ENCODE data around the gene SMIM10L2A.
"Not testable (repeated sequence)": the region's sequence is repeated elsewhere in the genome, so short reads cannot be mapped to it uniquely, and the experiment has no call there.

SMIM10L2A gene

DNA sequence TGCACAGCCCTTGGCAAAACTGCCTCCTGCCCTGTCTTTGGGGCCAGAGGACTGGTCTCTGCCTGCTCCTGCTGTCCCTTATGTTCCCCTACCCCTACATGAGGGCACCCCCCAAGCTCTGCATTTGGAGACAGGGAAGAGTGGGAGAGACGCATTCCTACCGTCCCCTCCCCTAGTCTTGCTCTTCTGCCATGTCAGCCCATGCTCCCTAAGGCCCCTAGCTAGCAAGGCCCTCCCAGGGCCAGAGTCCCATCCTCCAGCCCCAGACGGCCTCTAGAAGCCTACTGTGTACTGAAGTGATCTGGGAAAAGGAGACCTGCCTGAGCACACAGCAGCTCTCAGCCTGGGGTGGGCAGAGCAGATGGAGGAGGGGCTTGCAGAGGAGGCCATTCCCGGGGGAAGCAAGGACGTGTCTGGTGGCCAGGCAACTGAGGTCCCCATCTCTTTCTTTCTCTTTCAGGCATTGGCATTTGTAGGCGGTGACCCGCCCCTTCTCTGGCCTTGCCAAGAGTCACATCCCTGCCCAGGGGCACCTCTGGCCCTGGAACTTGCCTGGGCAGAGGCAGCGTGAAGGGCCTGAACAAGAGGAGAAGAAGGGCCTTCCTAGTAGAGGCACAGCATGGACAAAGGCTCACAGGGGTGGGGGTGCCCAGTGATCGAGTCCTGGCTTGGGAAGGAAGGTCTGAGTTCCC is 1.6 kb downstream of the SMIM10L2A start:
- not testable (repeated sequence) for DNase-seq

DNA sequence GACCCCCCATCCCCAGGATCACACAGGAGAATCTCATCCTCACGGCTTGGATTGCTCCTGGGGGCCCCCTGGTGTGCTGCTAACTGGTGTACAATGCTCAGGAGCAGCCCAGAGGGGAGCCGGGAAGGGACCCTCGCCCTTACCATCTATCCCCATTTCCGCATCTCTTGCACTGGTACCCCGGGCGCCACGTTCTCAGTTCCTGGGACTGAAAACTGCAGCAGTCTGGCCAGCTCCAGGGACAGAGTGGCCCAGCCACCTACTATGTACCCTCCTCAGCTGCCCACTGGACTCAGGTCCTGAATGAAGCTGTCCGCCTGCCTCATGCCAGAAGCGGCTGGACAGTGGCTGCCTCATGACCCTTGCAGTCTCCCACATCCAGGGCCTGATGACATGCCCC is 2.7 kb downstream of the SMIM10L2A start:
- DNase-seq, result no peak

DNA sequence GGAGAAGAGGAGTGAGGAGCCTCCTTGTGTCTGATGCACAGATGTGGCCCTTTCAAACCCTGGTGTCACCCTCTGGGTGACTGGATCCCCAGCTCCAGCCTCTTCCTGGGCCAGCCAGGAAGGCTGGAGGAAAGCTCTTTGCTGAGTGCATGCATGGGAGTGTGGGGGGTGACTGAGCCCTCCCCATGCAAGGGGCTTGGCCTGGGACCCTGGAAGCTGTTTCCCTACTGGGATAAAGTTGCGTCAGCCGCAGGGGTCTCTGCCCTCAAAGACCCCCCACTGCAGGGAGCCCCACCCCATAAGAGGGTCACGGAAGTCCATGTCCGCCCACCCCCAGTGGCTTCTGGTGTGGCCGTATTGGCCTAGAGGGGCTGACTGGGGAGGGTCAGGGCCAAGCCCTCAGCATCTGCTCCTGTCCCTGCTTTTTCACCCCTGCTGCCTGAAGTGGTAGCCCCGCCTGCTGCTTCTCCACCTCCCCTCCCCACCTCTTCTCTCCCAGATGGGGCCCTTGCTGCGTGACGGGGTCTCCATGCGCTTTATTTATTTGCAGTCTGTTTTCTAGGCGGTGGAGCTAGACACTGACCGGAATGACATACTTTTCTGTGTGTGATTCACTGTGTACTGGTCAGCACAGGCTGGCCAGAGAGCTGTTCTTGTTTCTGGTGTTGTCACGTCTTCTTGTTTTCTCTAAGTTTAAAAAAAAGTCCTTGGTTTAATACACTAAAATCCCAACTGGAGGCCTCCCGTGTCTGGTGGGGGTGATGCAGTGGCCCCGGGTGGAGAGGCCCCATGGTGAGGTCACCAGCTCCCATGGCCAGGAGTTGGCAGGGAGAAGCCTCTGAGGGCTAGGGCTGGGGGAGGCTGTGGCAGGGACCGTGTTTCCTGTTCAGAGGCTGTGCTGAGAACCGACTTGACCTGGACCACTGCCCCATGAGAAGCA is 3.6 kb downstream of the SMIM10L2A start:
- DNase-seq, result no peak

DNA sequence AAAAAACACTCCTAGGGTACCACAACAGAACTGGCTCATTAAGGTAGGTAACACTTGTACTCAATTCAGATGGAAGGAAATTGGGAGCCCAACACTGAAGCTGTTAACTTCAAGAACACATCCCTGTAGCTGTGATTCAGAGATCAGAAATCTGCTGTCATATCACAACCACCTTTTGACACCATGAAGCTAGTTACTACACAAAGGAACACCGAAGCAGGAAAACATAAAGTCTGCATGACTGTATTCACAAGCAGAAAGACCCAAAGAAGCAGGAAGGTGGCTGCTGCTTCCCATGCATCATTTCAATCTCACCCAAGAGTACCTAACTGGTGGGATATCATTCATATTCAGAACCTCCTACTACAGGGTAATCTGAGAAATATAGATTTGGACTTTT is 7.7 kb downstream of the SMIM10L2A start:
- no peak for DNase-seq

DNA sequence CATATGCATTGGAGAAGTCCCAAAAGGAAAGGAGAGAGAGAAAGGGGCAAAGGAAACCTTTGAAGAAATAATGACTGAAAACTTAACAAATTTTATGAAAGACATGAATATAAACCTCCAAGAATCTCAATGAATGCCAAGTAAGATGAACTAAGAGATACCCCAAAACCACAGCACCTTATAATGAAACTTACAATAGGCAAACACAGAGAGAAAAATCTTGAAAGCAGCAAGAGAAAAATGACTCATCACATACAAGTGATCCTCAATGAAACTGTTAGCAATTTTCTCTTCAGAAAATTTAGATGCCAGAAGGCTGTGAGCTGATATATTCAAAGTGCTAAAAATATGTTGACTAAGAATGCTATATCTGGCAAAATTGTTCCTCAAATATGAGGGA is 10.1 kb downstream of the SMIM10L2A start:
- DNase-seq, result no peak

DNA sequence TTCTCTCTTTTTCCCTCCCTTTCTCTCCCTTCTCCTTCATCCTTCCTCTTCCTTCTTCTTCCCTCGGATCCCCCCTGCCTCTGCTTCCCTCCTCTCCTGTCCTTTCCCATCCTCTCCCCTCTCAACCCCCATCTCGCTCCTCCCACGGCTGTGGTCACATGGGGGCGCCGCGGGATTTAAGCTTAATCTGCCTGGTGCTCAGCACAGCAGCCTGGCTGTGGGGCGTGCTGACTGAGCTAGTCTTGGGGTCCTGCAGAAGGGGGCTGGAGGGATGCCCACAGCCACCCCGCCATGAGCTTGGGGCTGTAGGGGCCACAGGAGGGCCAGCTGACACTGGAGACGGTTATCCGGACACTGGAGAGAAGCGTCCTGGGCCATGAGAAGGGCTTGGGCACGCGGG is 10.7 kb downstream of the SMIM10L2A start:
- no peak for DNase-seq

DNA sequence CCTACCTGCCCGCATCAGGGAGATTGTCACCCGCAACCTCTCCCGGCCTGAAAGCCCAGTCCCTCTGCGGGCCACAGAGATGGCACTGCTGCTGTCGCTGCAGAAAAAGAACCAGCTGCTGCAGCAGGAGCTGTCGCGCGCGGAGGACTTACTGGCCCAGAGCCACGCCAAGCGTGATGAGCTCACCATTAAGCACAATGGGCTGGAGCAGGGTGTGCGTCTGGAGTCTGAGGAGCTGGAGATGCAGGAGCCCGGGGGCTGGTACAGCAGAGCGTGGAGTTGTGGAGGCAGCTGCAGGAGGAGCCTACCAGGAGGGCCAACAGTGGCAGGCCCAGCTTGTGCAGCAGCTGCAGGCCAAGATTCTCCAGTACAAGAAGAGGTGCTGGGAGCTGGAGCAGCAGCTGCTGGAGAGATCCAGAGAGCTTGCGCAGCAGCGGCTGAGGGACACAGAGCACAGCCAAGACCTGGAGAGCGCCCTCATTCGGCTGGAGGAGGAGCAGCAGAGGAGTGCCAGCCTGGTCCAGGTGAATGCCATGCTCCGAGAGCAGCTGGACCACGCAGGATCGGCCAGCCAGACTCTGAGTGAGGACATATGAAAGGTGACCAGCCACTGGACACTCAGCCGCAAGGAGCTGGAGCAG is 11.3 kb downstream of the SMIM10L2A start:
- no peak for DNase-seq

DNA sequence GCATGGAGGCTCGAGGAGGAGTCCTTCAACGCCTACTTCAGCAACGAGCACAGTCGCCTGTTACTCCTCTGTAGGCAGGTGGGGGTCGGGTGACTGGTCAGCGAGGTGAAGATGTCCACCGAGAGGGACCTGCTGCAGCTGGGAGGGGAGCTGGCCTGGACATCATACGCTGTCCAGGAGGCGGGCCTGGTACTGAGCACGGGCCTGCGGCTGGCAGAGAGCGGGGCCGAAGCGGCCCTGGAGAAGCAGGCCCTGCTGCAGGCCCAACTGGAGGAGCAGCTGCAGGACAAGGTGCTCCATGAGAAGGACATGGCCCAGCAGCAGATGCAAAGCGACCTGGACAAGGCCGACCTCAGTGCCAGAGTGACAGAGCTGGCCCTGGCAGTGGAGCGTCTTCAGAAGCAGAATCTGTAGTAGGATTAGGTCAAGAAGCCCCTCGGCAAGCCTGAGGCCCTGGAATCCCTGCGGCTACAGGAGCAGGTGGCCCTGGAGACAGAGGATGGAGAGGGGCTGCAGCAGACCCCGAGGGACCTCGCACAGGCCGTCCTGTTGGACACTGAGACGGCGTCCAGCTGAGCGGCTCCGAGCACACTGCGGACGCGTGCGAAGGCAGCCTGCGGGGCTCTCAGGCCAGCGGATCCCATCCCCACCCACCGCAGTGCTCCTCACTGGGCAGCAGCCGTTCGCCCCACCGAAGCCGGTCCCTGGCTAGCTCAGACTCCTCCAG is 11.9 kb downstream of the SMIM10L2A start:
- DNase-seq, result no peak

DNA sequence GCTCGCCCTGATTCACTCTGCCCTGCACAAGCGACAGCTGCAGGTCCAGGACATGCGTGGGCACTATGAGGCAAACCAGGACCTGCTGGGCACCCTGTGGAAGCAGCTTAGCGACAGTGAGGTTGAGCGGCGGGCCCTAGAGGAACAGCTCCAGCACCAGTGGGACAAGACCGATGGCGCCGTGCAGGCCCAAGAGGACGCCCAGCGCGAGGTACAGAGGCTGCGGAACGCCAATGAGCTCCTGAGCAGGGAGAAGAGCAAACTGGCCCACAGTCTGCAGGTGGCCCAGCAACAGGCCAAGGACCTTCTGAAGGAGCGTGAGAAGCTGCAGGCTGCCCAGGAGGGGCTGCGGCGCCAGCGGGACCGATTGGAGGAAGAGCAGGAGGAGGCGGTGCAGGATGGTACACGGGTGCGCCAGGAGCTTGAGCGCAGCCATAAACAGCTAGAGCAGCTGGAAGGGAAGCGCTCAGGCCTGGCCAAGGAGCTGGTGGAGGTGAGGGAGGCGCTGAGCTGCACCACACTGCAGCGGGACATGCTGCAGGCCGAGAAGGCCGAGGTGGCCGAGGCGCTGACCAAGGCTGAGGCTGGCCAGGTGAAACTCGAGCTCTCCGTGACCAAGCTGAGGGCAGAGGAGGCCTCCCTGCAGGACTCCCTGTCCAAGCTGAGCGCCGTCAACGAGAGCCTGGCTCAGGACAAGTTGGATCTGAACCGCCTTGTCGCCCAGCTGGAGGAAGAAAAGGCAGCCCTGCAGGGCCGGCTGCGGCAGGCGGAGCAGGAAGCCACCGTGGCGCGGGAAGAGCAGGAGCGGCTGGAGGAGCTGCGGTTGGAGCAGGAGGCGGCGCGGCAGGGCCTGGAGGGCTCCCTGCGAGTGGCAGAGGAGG is 12.8 kb downstream of the SMIM10L2A start:
- no peak for DNase-seq

DNA sequence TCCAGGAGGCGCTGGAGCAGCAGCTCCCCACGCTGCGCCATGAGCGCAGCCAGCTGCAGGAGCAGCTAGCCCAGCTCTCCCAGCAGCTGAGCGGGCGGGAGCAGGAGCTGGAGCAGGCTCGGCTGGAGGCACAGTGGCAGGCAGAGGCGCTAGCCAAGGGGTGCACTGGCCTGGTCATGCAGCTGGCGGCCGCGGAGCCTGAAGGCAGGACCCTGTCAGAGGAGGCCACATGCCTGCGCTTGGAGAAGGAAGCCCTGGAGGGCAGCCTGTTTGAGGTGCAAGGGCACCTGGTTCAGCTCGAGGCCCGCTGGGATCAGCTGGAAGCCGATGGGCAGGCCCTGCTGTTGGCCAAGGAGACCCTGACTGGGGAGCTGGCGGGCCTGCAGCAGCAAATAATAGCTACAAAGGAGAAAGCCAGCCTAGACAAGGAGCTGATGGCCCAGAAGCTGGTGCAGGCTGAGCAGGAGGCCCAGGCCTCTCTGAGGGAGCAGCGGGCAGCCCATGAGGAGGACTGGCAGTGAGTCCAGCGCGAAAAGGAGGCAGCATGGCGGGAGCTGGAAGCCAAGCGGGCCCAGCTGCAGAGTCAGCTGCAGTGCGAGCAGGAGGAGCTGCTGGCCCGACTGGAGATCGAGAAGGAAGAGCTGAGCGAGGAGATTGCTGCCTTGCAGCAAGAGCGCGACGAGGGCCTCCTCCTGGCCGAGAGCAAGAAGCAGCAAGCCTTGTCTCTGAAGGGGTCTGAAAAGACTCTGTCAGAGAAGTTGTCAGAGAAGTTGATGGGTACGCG is 13.6 kb downstream of the SMIM10L2A start:
- DNase-seq, result no peak

GRCh38 chrX:135435933-135436332 is 14.2 kb downstream of the SMIM10L2A start:
- DNase-seq, result no peak

GRCh38 chrX:135436456-135436855 is 14.7 kb downstream of the SMIM10L2A start:
- DNase-seq, result no peak

DNA sequence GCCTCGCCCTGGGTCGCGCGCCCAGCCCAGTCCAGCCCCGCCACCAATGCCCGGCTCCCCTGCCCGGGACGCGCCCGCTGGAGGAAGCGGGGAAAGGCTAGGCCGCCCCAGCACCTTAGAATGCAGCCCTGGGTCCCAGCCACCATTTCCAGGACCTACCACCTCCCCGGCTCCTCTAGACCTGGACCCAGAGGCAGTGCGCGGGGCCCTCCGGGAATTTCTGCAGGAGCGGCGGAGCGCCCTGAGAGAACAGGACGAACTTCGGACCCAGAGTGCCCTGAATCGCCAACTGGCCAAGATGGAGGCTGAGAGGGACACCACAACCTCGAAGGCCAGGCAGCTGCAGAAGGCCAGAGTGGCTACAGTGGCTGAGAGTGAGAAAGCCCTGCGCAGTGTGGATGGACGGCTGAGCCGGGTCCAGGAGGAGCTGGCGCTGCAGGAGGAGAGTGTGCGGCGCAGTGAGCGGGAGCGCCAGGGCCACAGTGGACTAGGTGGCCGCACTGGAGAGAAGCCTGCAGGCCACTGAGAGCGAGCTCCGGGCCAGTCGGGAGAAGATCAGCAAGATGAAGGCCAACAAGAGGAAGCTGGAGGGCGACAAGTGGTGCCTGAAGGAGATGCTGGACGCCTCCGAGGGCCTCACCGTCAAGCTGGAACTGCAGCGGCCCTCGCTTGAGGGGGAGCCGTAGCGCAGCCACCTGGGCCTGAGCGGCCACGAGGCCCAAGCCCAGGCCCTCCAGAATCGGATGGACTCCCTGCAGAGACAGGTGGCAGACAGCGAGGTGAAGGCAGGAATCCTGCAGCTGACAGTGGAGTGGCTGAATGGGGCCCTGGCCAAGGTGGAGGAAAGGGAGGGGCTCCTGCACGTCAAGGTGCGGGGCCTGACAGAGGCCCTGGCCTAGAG is 15.5 kb downstream of the SMIM10L2A start:
- no peak for DNase-seq

DNA sequence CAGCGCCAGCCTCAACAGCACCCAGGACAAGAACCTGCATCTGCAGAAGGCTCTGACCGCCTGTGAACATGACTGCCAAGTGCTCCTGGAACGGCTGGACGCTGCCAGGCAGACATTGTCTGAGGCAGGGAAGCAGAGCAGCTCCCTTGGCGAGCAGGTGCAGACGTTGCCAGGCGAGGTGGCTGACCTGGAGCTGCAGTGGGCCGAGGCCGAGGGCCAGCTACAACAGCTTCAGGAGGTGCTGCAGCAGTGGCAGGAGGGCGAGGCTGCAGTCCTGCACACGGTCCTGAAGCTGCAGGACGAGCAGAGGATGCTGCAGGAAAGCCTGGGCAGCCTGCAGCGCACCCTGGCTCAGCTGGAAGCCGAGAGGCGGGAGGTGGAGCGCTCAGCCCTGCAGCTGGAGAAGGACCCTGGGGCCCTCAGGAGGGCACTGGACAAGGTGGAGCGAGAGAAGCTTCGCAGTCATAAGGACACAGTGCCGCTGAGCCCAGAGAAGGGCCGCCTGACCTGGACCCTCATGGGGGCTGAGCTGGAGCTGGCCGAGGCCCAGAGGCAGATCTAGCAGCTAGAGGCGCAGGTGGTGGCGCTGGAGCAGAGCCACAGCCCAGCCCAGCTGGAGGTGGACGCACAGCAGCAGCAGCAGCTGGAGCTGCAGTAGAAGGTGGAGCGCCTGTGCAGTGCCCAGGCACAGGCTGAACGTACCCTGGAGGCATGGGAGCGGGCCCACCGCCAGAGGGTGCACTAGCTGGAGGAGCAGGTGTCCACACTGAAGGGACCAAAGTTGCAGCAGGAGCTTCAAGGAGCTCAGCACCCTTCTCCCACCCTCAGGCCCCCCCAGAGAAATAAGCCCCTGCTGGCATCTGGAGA is 16.4 kb downstream of the SMIM10L2A start:
- no peak for DNase-seq

GRCh38 chrX:135438734-135439043 is 16.9 kb downstream of the SMIM10L2A start:
- no peak for DNase-seq

DNA sequence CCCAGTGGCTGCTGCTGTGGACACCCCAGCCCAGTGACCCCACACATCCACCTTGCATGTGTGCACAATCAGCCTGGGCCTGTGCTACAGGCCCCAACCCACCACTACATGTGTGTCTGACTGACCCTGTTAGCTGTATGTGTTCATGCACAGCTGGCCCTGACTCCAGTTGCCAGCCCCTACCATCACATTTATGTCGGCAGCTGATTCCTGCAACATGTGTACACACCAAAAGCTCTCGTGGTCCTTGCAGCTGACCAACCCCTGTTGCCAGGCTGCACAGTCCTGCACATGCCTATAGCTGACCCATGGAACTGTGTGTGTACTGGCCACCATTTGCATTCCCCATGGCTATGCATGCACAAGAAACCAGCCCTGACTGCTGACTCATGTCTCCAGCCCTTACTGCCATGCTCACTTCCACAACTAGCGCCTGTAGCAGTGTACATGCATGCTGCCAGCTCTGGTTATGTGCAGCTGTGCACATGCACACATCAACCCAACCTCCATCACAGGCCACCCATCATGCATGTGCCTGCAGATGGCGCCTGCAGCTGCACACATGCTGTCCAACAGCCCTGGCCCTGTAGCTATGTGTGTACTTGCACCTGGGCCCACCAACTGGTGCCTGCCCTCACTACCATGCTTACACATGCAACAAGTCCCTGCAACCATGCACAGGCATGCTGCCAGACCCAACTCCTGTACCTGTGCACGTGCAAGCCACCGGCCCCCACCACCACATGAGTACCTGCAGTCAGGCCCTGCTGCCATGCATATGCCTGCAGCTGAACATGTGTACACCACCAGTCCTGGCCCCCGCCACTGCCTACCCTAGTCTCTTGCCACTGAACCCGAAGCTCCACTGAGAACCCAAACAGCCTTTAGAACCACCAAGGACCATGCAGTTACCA is 28.1 kb downstream of the SMIM10L2A start:
- no peak for DNase-seq

- no peak for DNase-seq
Observed at GRCh38 chrX:135453381-135453780, 31.6 kb downstream of the SMIM10L2A start.

DNA sequence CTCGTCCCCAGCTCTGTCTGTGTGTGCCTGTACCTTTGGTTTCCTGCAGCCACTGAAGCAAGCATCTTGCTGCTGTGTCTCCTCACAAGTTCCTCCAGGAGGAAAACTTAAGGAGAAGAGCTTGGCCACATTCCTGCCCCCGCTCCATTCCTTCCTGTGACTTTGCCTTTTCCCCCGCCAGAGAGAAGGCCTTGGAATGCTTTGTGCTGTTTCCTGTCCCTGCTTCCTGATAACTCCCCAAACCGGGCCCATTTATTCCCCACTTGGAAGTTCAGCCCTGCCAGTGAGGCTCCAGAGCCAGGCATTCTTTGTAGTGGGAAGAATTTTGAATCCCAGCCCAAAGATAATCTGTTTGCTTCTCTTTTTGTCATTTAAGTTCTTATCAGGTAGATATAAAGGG is 33.1 kb downstream of the SMIM10L2A start:
- DNase-seq, result no peak
